GM21529 (cell line): Measurements from ENCODE around the gene TEX30.

Source experiments
- ATAC-seq: cut with Tn5 transposase; IDR thresholded peaks from one replicate; pipeline ENCODE4 v1.9.1; 2021; ENCODE audit not compliant: unreplicated experiment

The TEX30 gene

GRCh38 chr13:102773441-102774213, at the start of gene TEX30:
Gene TEX30, minus strand, starts transcription at chr13:102773786. Its CDS starts 3,760 bp downstream, at chr13:102770026.
- ATAC-seq, result peak; percentile 90

- no peak for ATAC-seq
Observed at GRCh38 chr13:102817907-102818306, 44.3 kb upstream of the TEX30 start.

- ATAC-seq, result no peak
Observed at GRCh38 chr13:102817241-102817640, 43.7 kb upstream of the TEX30 start.

GRCh38 chr13:102816708-102817107, 43.1 kb upstream of the TEX30 start:
- no peak for ATAC-seq

GRCh38 chr13:102815788-102816187, 42.2 kb upstream of the TEX30 start:
- no peak for ATAC-seq

GRCh38 chr13:102814793-102815192, 41.2 kb upstream of the TEX30 start:
- ATAC-seq, result no peak

GRCh38 chr13:102814025-102814607, 40.5 kb upstream of the TEX30 start:
- peak; percentile 68 for ATAC-seq

GRCh38 chr13:102812611-102813287, 39.2 kb upstream of the TEX30 start:
- peak; percentile 42 for ATAC-seq

GRCh38 chr13:102807699-102808098, 34.1 kb upstream of the TEX30 start:
- no peak for ATAC-seq

GRCh38 chr13:102805680-102806079, 32.1 kb upstream of the TEX30 start:
- no peak for ATAC-seq

- ATAC-seq, result peak; percentile 74
Observed at GRCh38 chr13:102800145-102801041, 26.8 kb upstream of the TEX30 start.

GRCh38 chr13:102799426-102800144, 26.0 kb upstream of the TEX30 start:
- peak; percentile 10 for ATAC-seq

GRCh38 chr13:102798581-102799425, 25.2 kb upstream of the TEX30 start, which contains the start of the genes BIVM and POGLUT2:
Gene BIVM, plus strand, starts transcription at chr13:102799119. Its CDS starts 8,149 bp downstream, at chr13:102807268.
Gene POGLUT2, minus strand, starts transcription at chr13:102798976. Its CDS starts 306 bp downstream, at chr13:102798670.
- peak; percentile 83 for ATAC-seq

GRCh38 chr13:102793611-102794355, 20.2 kb upstream of the TEX30 start:
- no peak for ATAC-seq

- no peak for ATAC-seq
Observed at GRCh38 chr13:102792396-102792795, 18.8 kb upstream of the TEX30 start.

- ATAC-seq, result no peak
Observed at GRCh38 chr13:102788683-102789082, 15.1 kb upstream of the TEX30 start.

GRCh38 chr13:102784483-102784882, 10.9 kb upstream of the TEX30 start:
- ATAC-seq, result no peak

- ATAC-seq, result no peak
Observed at GRCh38 chr13:102781591-102781990, 8.0 kb upstream of the TEX30 start.
